Dermis microvascular lymphatic vessel endothelial cell (primary cell): ENCODE measurements around the gene CMKLR1. TPM values are rescaled to one million over a fixed set of nuclear protein-coding genes. Genes with fewer than 3 reads are reported as not detected.

Experiments
- DNase-seq, 2 donors: peaks; one replicate each; pipeline versions ENCODE4 v3.0.0 to v3.0.0-alpha.2; 2010; ENCODE audit warnings: low read depth in 2 of 2
- total RNA-seq: library from RNA; depleted of rRNA; stranded (reverse); fragments of >200 nt; gene quantifications from 2 replicates; pipeline ENCODE4 v1.2.1, GENCODE V29; 2014

Gene CMKLR1
- under 0.01 and 0.13 TPM in 2 replicates for total RNA-seq

GRCh38 chr12:108338915-108339657 is at the start of gene CMKLR1:
Gene CMKLR1 (minus strand): TSS chr12:108339311. CDS start chr12:108293591, 45,720 bp downstream.
- DNase-seq, result no peak

GRCh38 chr12:108387771-108388170 is 48.7 kb upstream of the CMKLR1 start:
- DNase-seq, result no peak

- no peak for DNase-seq
These were observed 47.7 kb upstream of the CMKLR1 start for GRCh38 chr12:108386709-108387360.

- no peak for DNase-seq
These were observed 43.3 kb upstream of the CMKLR1 start for GRCh38 chr12:108382437-108382801.

- peak in 1 of 2 donors; percentile 39 for DNase-seq
These were observed 42.8 kb upstream of the CMKLR1 start for GRCh38 chr12:108381787-108382436.

- DNase-seq, result no peak
These were observed 41.3 kb upstream of the CMKLR1 start for GRCh38 chr12:108380382-108380781.

GRCh38 chr12:108379823-108380222 is 40.7 kb upstream of the CMKLR1 start:
- no peak for DNase-seq

- no peak for DNase-seq
These were observed 39.8 kb upstream of the CMKLR1 start for GRCh38 chr12:108378926-108379325.

- DNase-seq, result no peak
These were observed 38.1 kb upstream of the CMKLR1 start for GRCh38 chr12:108377260-108377659.

GRCh38 chr12:108375986-108376663 is 37.0 kb upstream of the CMKLR1 start:
- DNase-seq, result no peak

- DNase-seq, result no peak
These were observed 35.6 kb upstream of the CMKLR1 start for GRCh38 chr12:108374596-108375320.

GRCh38 chr12:108373111-108373510 is 34.0 kb upstream of the CMKLR1 start:
- no peak for DNase-seq

- DNase-seq, result no peak
These were observed 32.8 kb upstream of the CMKLR1 start for GRCh38 chr12:108371801-108372344.

- DNase-seq, result no peak
These were observed 31.3 kb upstream of the CMKLR1 start for GRCh38 chr12:108370415-108370814.

- no peak for DNase-seq
These were observed 30.8 kb upstream of the CMKLR1 start for GRCh38 chr12:108369736-108370396.

GRCh38 chr12:108368089-108368488 is 29.0 kb upstream of the CMKLR1 start:
- no peak for DNase-seq

GRCh38 chr12:108367436-108367835 is 28.3 kb upstream of the CMKLR1 start:
- no peak for DNase-seq

- DNase-seq, result no peak
These were observed 26.2 kb upstream of the CMKLR1 start for GRCh38 chr12:108365324-108365723.

- DNase-seq, result no peak
These were observed 25.8 kb upstream of the CMKLR1 start for GRCh38 chr12:108364879-108365278.

- no peak for DNase-seq
These were observed 24.5 kb upstream of the CMKLR1 start for GRCh38 chr12:108363565-108363964.

GRCh38 chr12:108363165-108363564 is 24.1 kb upstream of the CMKLR1 start:
- no peak for DNase-seq
